Ishikawa (cell line): ENCODE data around the gene IL1RL2.

Experiments used
- CEBPB ChIP-seq: IDR thresholded peaks from 2 replicates; pipeline ENCODE4 v1.6.1; 2012
- CREB1 ChIP-seq: IDR thresholded peaks from 2 replicates; pipeline ENCODE4 v1.6.1; 2012; ENCODE audit warnings: low read depth
- EGR1 ChIP-seq: IDR thresholded peaks from 2 replicates; pipeline ENCODE4 v1.6.1; 2012
- EP300 ChIP-seq: IDR thresholded peaks from 2 replicates; pipeline ENCODE4 v1.6.1; 2012; ENCODE audit warnings: borderline replicate concordance
- FOXM1 ChIP-seq: IDR thresholded peaks from 2 replicates; pipeline ENCODE4 v1.6.1; 2012; ENCODE audit warnings: low read depth, borderline replicate concordance
- NFIC ChIP-seq: IDR thresholded peaks from 2 replicates; pipeline ENCODE4 v1.6.1; 2012
- RAD21 ChIP-seq: IDR thresholded peaks from 2 replicates; pipeline ENCODE4 v1.6.1; 2012; ENCODE audit warnings: low read depth
- TAF1 ChIP-seq: IDR thresholded peaks from 2 replicates; pipeline ENCODE4 v1.6.1; 2012; ENCODE audit warnings: low read depth, mild to moderate bottlenecking
- TCF12 ChIP-seq: IDR thresholded peaks from 2 replicates; pipeline ENCODE4 v1.6.1; 2012; ENCODE audit warnings: low read depth
- TEAD4 ChIP-seq: IDR thresholded peaks from 2 replicates; pipeline ENCODE4 v1.6.1; 2012
- YY1 ChIP-seq: IDR thresholded peaks from 2 replicates; pipeline ENCODE4 v1.6.1; 2012; ENCODE audit warnings: low read depth
- ZBTB7A ChIP-seq: IDR thresholded peaks from 2 replicates; pipeline ENCODE4 v1.6.1; 2012; ENCODE audit warnings: low read depth
- TF ChIP-seq, protein P1 (sequence below): IDR thresholded peaks from 2 replicates; pipeline ENCODE4 v1.6.1; 2012
- TF ChIP-seq, protein P2 (sequence below): IDR thresholded peaks from 2 replicates; pipeline ENCODE4 v1.6.1; 2012; ENCODE audit warnings: low read depth, mild to moderate bottlenecking
- TF ChIP-seq, protein P3 (sequence below): IDR thresholded peaks from 2 replicates; pipeline ENCODE4 v1.6.1; 2012

The IL1RL2 gene

DNA sequence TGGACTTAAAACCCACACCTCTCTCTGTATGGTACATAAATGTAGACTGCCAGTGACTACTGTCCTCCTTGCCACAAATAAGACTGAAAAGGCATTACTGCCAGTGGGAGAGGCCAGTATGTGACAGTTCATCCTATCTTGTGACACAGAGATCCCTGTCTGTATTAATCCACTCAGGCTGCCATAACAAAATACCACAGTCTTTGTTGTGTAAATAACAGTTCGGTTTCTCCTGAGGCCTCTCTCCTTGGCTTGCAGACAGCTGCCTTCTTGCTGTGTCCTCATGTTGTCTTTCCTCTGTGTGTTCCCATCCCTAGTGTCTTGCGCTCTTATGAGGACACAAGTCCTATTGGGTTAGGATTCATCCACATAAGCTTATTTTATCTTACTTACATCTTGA is 78.1 kb downstream of the IL1RL2 start:
- TF ChIP-seq FOXM1 (no peak), EP300 (no peak), ZBTB7A (no peak), TEAD4 (no peak), TAF1 (no peak), RAD21 (no peak), NFIC (no peak), EGR1 (no peak)
- TF ChIP-seq, protein P1, sequence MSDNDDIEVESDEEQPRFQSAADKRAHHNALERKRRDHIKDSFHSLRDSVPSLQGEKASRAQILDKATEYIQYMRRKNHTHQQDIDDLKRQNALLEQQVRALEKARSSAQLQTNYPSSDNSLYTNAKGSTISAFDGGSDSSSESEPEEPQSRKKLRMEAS = no peak
- TF ChIP-seq, protein P2, sequence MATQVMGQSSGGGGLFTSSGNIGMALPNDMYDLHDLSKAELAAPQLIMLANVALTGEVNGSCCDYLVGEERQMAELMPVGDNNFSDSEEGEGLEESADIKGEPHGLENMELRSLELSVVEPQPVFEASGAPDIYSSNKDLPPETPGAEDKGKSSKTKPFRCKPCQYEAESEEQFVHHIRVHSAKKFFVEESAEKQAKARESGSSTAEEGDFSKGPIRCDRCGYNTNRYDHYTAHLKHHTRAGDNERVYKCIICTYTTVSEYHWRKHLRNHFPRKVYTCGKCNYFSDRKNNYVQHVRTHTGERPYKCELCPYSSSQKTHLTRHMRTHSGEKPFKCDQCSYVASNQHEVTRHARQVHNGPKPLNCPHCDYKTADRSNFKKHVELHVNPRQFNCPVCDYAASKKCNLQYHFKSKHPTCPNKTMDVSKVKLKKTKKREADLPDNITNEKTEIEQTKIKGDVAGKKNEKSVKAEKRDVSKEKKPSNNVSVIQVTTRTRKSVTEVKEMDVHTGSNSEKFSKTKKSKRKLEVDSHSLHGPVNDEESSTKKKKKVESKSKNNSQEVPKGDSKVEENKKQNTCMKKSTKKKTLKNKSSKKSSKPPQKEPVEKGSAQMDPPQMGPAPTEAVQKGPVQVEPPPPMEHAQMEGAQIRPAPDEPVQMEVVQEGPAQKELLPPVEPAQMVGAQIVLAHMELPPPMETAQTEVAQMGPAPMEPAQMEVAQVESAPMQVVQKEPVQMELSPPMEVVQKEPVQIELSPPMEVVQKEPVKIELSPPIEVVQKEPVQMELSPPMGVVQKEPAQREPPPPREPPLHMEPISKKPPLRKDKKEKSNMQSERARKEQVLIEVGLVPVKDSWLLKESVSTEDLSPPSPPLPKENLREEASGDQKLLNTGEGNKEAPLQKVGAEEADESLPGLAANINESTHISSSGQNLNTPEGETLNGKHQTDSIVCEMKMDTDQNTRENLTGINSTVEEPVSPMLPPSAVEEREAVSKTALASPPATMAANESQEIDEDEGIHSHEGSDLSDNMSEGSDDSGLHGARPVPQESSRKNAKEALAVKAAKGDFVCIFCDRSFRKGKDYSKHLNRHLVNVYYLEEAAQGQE = no peak

DNA sequence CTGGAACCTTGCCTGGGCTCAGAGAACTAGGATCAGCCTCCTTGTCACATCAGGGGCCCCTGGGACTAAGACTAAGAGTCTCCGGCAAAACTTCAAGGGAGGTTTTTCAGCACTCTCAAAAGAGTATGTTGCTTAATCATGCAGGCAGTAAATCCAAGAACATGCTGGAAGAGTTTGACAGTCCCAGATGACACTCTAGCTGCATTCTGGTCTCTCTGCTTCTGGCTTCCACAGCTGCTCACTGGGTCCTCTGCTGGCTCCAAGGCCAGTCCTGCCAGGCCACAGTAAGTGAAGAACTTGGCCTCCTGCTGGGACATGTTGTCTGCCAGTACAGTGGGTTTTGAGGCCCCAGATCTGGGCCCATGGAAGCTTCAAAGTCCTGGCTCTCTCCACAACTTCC is 79.4 kb downstream of the IL1RL2 start:
- TF ChIP-seq CEBPB (no peak), FOXM1 (no peak), RAD21 (no peak), ZBTB7A (no peak), NFIC (no peak), TCF12 (no peak), YY1 (no peak), TEAD4 (no peak), TAF1 (no peak), EGR1 (no peak), EP300 (no peak)
- TF ChIP-seq, protein P2 = no peak
- TF ChIP-seq, protein P1 = no peak
- TF ChIP-seq, protein P3, sequence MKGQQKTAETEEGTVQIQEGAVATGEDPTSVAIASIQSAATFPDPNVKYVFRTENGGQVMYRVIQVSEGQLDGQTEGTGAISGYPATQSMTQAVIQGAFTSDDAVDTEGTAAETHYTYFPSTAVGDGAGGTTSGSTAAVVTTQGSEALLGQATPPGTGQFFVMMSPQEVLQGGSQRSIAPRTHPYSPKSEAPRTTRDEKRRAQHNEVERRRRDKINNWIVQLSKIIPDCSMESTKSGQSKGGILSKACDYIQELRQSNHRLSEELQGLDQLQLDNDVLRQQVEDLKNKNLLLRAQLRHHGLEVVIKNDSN = no peak

DNA sequence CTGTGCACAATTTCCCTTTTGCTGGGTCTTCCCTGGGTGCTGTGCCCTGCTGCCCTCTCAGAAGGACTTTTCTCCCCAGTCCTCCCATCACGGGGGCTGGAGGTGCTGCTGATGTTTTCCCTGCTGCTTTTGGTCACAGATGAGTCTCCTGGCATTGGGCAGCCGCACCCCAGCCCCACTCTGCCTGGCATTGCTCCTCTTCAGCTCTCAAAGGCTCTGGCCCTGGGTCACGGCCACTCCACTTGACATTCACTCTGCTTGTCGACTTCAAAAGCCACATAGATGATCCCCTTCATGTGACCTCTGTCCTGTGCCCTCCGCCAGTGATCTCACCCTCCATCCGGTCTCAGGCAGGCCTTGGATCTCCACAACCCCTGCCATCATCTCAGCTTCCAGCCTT is 81.0 kb downstream of the IL1RL2 start:
- TF ChIP-seq YY1 = no peak
- no peak for TF ChIP-seq CREB1
- no peak for TF ChIP-seq NFIC
- no peak for TF ChIP-seq TCF12
- no peak for TF ChIP-seq TAF1
- TF ChIP-seq EP300 = no peak

DNA sequence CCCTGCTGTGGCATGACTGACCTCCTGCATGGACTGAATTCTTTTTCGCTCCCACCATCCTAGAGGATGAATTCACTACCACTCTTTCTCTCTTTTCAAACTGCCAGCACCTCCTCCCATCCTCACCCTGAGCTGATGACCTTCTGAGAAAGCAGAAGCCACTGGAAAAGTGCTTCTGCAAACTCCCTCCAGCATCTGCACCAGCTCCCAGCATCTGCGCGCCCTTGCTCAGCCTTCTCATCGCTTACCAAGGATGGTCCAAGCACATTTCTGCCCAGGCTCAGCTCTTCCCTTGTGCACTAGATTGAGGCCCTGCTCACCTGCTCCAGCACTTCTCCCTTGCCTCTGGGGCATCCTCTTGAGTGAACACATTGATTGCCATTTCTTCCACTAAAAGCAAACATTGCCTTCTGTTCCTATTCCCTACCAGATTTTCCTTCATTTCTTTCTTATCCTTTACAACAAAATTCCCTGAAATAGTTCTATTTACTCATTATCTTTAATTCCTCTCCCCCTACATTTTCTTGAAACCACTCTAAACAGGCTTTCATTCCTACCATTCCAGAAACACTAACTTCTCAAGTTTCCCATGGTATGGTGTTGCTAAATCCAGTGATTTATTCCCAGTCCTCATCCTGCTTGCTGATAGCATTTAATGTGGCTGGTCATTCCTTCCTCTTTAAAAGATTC is 81.8 kb downstream of the IL1RL2 start:
- no peak for TF ChIP-seq TCF12
- TF ChIP-seq, protein P2 = no peak
- peak; percentile 71 for TF ChIP-seq CEBPB
- no peak for TF ChIP-seq YY1
- TF ChIP-seq ZBTB7A = no peak
- TF ChIP-seq FOXM1 = no peak
- TF ChIP-seq, protein P1 = no peak
- no peak for TF ChIP-seq TEAD4

DNA sequence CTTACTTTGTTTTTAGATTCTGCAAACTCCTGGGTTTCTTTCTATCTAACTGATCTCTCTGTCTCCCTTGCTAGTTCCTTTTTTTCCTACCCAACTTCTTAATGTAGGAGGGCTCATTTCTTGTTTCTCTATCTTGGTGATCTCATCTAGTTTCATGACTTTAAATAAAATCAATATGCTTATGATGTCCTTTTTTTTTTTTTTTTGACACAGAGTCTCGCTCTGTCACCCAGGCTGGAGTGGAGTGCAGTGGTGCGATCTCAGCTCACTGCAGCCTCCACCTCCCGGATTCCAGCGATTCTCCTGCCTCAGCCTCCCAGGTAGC is 82.3 kb downstream of the IL1RL2 start:
- no peak for TF ChIP-seq ZBTB7A
- no peak for TF ChIP-seq YY1
- TF ChIP-seq CEBPB = no peak
- TF ChIP-seq NFIC = no peak
- TF ChIP-seq, protein P2 = no peak
- no peak for TF ChIP-seq RAD21
- no peak for TF ChIP-seq CREB1
- no peak for TF ChIP-seq TEAD4
- TF ChIP-seq, protein P1 = no peak
- no peak for TF ChIP-seq TAF1
- TF ChIP-seq TCF12 = no peak
- TF ChIP-seq FOXM1 = no peak
- no peak for TF ChIP-seq EP300
- TF ChIP-seq EGR1 = no peak
- TF ChIP-seq, protein P3 = no peak
